ENCODE data around the gene S100A7A.
A peak's percentile ranks its signal among the peaks of the same experiment; 100 is the strongest.
"Not testable (repeated sequence)": the region's sequence is repeated elsewhere in the genome, so short reads cannot be mapped to it uniquely, and the experiment has no call there.

S100A7A gene

DNA sequence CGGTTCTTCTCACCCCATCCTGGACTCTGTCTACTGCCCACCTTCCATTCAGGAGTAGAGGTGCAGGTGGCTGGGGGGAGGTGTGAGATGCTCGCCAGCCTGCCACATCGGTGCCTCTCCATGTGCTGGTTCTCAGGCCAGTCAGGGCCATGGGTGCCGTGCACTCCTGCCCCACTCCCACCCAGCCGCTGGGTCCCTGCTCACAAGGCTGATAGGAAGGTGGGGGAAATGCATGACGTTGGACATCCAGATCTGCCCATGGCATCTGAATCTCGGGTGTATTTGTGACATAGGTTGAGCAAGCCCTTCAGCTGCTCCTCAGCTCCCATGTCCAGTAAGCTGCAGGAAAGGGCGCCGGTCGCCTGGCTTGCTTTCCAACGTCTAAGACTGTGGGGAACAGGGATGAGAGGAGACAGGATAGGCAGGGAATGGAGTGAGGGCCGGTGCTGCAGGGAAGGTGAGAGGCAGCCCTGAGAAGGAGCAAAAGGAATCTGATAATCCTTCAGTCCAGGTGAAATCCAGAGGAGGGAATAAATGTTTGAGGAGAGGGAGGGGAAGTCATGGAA is 11.8 kb downstream of the S100A7A start:
- no peak for DNase-seq

- no peak for DNase-seq
These were observed 12.5 kb downstream of the S100A7A start for GRCh38 chr1:153428791-153429190.

GRCh38 chr1:153429266-153430165 is 13.2 kb downstream of the S100A7A start:
- DNase-seq = peak; percentile 90

DNA sequence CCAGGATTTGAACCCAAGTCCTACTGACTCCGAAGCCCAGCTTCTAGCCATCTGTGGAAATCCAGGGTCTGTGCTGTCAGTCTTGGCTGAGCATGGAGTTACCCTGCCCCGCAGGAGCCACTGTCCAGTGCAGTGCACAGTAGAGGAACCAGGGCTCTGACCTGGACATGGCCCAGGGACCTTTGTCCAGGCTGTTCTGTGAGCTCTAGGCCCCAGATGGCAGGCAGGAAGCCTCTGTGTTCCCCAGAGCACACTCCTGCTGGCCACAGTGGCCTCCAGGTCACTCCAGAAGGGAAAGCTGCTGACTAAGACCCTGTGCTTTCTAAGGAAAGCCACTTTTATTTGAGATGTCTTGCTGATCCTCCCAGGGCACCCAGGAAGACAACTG is 13.8 kb downstream of the S100A7A start:
- DNase-seq = no peak

- no peak for DNase-seq
These were observed 14.2 kb downstream of the S100A7A start for GRCh38 chr1:153430561-153430960.

DNA sequence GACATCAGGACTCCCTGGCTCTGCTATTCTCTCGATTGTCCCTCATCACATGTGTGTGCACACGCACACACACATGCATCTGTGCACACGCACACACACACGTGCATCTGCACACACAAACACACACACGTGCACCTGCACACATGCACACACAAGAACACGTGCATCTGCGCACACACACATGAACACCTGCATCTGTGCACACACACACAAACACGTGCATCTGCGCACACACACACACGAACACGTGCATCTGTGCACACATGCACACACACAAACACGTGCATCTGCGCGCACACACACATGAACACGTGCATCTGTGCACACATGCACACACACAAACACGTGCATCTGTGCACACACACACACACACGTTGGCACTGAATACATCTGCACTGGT is 14.7 kb downstream of the S100A7A start:
- DNase-seq = no peak

DNA sequence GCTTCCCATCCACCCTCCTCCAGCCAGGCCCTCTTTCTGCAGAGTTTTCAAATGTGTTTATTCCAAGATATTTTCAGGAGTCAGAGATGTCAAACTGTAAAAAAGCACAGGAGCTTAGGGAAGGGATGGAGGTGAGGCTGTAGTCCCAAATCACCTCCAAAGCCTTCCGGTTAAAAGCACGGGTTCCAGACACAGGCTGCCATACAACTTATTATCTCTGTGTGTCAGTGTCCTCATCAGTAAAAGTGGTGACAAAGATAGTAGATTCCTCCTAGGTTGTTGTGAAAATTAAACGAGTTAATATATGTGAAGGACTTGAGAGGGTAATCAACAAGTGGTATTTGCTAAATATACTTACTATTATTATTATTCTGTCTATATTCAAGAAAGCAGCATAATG is 15.1 kb downstream of the S100A7A start:
- DNase-seq = no peak

GRCh38 chr1:153431928-153432327 is 15.6 kb downstream of the S100A7A start:
- DNase-seq = no peak

GRCh38 chr1:153432874-153433681 is 16.8 kb downstream of the S100A7A start:
- no peak for DNase-seq

DNA sequence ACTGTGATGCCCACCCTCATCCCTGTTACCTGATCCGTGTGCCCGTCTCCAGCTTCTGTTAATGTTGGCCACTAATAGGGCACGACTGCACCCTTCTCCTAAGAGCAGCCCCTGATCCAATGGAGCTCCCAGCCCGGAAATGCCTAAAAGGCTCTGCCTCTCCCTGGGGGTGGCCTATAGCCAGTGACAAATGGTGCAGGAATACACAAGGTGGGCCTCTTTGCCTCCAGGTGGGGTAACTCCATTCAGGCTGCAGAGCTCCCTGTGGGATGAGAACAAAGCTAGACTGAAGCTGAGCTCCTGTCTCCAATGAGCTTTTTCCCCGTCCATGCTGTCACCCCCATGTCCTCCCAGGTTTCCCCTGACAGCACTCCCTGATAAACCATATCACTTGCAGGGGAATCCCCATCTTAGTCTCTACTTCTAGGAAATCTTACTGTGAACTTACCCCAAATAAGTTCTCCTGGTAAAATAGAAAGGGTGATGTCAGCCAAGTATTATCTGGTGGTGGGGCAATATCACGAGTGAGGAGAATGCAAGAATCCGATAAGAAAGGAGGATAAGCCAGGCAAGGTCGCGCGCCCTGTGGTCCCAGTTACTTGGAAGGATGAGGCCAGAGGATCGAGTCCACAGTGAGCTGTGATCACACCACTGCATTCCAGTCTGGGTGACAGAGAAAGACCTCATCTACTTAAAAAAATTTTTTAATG is 18.6 kb downstream of the S100A7A start:
- DNase-seq = no peak

DNA sequence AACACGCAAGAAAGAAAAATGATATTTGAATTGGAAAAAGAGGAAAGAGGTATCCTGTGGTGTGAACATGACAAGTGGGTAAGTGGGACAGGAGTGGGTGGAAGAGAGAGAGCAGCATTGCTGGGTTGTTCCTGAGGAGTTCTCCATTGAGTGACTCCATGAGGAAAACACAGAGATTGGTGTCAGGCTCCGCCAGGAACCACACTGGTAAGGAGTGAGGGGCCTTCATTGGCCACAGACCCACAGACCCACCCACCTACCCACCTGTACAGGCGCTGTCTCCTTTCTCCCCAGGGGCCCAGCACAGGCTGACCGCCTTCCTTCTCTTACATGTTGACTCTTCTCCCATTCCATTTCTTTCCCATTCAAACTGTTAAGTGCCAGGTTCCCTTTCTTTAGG is 20.9 kb downstream of the S100A7A start:
- DNase-seq = no peak

DNA sequence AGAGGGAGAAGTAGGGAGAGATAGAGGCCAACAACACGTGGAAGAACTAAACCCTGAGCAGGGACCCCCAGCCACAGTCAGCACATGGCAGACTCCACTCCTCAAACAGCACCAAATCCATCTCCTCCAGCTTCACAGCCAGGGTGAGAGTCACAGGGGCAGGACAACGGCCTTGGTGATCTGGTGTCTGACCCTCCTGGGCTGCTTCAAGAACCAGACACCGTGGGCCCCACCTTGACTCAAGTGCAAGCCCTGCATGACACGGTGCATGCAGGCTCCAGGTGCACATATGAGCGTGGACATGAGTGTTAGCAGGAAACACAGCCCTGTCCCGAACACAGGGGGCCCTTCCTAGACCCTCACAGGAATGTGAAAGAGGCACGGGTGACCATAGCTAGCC is 22.3 kb downstream of the S100A7A start:
- no peak for DNase-seq

DNA sequence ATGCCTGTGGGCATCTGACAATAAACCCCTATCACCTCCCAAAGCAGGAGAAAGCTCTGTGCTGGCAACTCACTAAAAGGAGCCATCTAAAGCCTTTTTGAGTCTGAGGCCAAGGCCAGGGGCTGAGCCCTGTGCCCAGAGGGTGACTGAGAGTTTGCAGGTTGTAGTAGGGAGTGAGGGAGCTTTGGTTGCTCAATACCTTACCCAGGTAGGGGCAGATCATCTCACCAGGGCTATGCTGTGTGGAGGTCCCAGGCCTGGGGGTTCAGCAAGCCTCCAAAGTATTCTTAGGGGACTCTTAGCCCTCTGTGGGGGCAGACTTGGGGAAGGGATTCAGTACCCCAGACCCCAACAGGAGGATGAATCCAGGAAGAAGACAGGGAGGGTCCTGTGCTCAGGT is 23.0 kb downstream of the S100A7A start:
- DNase-seq = no peak

DNA sequence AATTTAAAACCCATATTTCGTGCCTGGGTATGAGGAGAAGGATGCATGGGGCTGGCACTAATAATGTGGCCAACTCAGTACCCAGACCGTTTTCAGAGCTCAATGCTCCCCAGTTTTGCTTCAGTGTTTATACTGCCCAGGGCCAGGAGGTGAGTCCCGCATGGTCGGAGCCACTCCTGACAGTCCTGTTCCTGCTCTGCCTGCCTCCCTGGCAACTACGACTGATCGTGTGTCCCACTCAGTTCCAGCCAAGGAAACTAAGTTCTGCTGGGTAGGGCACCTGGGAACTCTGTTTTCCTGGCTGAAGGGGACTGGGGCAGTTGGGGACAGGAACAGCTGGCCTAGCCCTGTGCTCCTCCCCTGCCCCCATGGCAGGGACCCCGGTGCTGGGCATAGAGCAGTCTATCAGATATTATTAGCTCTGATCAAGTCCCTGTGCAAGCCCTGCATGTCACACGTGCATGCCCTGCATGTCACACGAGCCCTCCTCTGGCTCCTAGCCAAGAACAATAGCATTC is 25.0 kb downstream of the S100A7A start:
- peak; percentile 90 for DNase-seq

DNA sequence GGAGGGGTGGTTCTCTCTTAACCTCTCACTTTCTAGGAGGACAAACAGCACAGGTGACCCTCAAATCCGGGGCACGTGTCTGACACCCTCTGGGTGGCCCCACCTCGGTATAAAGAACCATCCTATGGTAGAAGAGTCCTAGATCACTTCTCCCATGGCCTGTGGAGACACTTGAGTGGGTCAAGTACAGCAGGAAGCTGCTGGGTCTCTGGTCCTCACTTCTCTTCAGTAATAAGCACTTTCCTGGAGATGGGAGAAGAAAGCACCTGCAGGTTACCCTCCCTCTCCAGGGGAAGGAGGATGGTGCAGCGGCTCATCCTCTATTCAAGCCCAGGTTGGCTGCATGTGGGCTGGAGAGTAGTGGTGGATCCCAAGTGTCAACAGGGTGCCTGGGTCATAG is 27.2 kb downstream of the S100A7A start:
- no peak for DNase-seq

GRCh38 chr1:153444078-153444477 is 27.8 kb downstream of the S100A7A start:
- no peak for DNase-seq

- no peak for DNase-seq
These were observed 31.3 kb downstream of the S100A7A start for GRCh38 chr1:153447498-153448170.

GRCh38 chr1:153448851-153449250 is 32.5 kb downstream of the S100A7A start:
- DNase-seq = not testable (repeated sequence)

- no peak for DNase-seq
These were observed 40.1 kb downstream of the S100A7A start for GRCh38 chr1:153456396-153456795.

GRCh38 chr1:153459655-153460054 is 43.3 kb downstream of the S100A7A start:
- DNase-seq = no peak

- no peak for DNase-seq
These were observed 44.2 kb downstream of the S100A7A start, which contains the start of gene S100A7 for GRCh38 chr1:153460551-153460950. TSS of gene S100A7 (minus strand) at chr1:153460651. CDS start at chr1:153459013, 1,638 bp downstream.

DNA sequence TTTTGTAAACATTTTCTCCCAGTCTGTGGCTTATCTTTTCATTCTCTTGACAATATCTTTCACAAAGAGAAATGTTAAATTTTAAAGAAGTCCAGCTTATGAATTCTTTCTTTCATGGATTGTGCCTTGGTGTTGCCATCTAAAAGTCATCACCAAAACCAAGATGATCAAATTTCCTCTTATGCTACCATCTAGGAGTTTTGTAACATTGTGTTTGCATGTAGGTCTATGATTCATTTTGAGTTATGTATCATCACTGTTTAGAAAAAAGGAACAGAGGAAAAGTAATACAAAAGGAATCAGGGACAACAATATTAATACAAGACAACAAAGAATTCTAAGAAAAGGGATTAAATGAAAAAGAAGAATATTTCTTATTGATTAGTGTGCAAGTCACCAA is 46.4 kb downstream of the S100A7A start:
- DNase-seq = not testable (repeated sequence)

Measured in NCI-H2171 treated with DMSO at 0.1 percent for 48 hours (cell line).